HepG2 (cell line): ENCODE measurements around the gene IHH. TPM values are rescaled to one million over a fixed set of nuclear protein-coding genes. Genes with fewer than 3 reads are reported as not detected.

ENCODE experiments used
- ATAC-seq: fragments of 200-7000 bp; cut with Tn5 transposase; 3 replicates; pipeline ENCODE4 v1.9.1; 2020; ENCODE audit warnings: mild to moderate bottlenecking, moderate library complexity
- BruUV-seq: library from RNA; stranded (reverse); fragments of 400-500 nt; replicated peaks from 2 replicates; lab custom pipeline; 2021; lab: Mats Ljungman, UMichigan
- CTCF ChIA-PET: fragments of 300-600 bp; formaldehyde crosslinking; extraction: SDS; loops from one replicate; lab custom pipeline; 2021; ENCODE audit warnings: low total read pairs, inconsistent platforms, low intra/inter-chr PET ratio; lab: Yijun Ruan, JAX
- POLR2A ChIA-PET: fragments of 350-600 bp; sonication (Branson Sonifier 250); formaldehyde crosslinking; loops from one replicate; lab custom pipeline; 2020; ENCODE audit warnings: antibody characterized with exemption, inconsistent platforms; lab: Yijun Ruan, JAX
- DNase-seq: peaks from one replicate; pipeline ENCODE4 v3.0.0-alpha.2; 2015; ENCODE audit warnings: low spot score
- FAIRE-seq: peaks from 3 replicates; lab custom pipeline; 2011; peaks lifted over from hg19 to GRCh38; lab: Jason Lieb, UNC
- H2AFZ ChIP-seq: one replicate; pipeline ENCODE4 v1.6.1; 2011; ENCODE audit warnings: low read length, inconsistent platforms
- H3K27ac ChIP-seq: fragments of 300-600 bp; 3 replicates; pipeline ENCODE4 v1.8.0; 2011; ENCODE audit warnings: mixed run types, mild to moderate bottlenecking, mixed read lengths, low read length, inconsistent platforms; ENCODE audit not compliant: insufficient read depth; ENCODE audit errors: extremely low read length
- H3K27me3 ChIP-seq, 2 experiments: fragments of 200-600 bp in 1 of 2; 2 replicates in 1 of 2; 3 replicates in 1 of 2; pipeline versions ENCODE4 v1.6.0 to v1.8.0; 2011; ENCODE audit warnings: low read length in 2 of 2, mild to moderate bottlenecking in 2 of 2, moderate library complexity in 2 of 2, inconsistent platforms in 1 of 2; ENCODE audit not compliant: insufficient read depth in 2 of 2, control insufficient read depth in 1 of 2
- H3K36me3 ChIP-seq, 2 experiments: fragments of 200-600 bp in 1 of 2; replicated peaks in 1 of 2; 2 replicates in 1 of 2; 3 replicates in 1 of 2; pipeline versions ENCODE4 v1.5.1 to v1.8.0; 2011; ENCODE audit warnings: low read length in 2 of 2, inconsistent platforms in 1 of 2; ENCODE audit not compliant: insufficient read depth in 2 of 2, control insufficient read depth in 1 of 2
- H3K4me1 ChIP-seq: 2 replicates; pipeline ENCODE4 v1.5.1; 2012; ENCODE audit warnings: low read length, inconsistent platforms; ENCODE audit not compliant: insufficient read depth
- H3K4me2 ChIP-seq: 2 replicates; pipeline ENCODE4 v1.6.0; 2011; ENCODE audit warnings: low read depth, low read length, inconsistent platforms
- H3K4me3 ChIP-seq, 3 experiments: fragments of 200-600 bp in 1 of 3; sonication (generic), shearing (Covaris generic) in 1 of 3; replicated peaks in 1 of 3; 2 replicates each; pipeline ENCODE4 v1.5.1; 2011 to 2016; ENCODE audit warnings: low read length in 3 of 3, inconsistent platforms in 2 of 3, low read depth in 2 of 3, mild to moderate bottlenecking in 2 of 3, control low read depth in 1 of 3, mixed read lengths in 1 of 3; ENCODE audit not compliant: insufficient read depth in 1 of 3
- H3K79me2 ChIP-seq: one replicate; pipeline ENCODE4 v1.6.1; 2011; ENCODE audit warnings: low read length, inconsistent platforms; ENCODE audit not compliant: insufficient read depth
- H3K9ac ChIP-seq: 2 replicates; pipeline ENCODE4 v1.6.0; 2011; ENCODE audit warnings: mild to moderate bottlenecking, low read depth, low read length, inconsistent platforms; ENCODE audit not compliant: insufficient read depth
- H3K9me3 ChIP-seq: 2 replicates; pipeline ENCODE4 v1.5.1; 2012; ENCODE audit warnings: mild to moderate bottlenecking, low read length
- H4K20me1 ChIP-seq: 2 replicates; pipeline ENCODE4 v1.6.0; 2011; ENCODE audit warnings: inconsistent platforms, mild to moderate bottlenecking, low read length, moderate library complexity; ENCODE audit not compliant: insufficient read depth
- BHLHE40 ChIP-seq: IDR thresholded peaks from 2 replicates; pipeline ENCODE4 v1.6.1; 2011; ENCODE audit warnings: low read length, improper control_type of control experiment
- CEBPB ChIP-seq: IDR thresholded peaks from 2 replicates; pipeline ENCODE4 v1.6.1; 2011; ENCODE audit warnings: low read depth, low read length, improper control_type of control experiment, borderline replicate concordance
- GATAD2A ChIP-seq: IDR thresholded peaks from 2 replicates; pipeline ENCODE4 v1.6.1; 2016
- KDM2A ChIP-seq: sonication (generic); formaldehyde crosslinking; IDR thresholded peaks from 2 replicates; pipeline ENCODE4 v1.4.0; 2020; ENCODE audit warnings: low read depth, missing genetic modification reagents, borderline replicate concordance
- KLF6 ChIP-seq: IDR thresholded peaks from 2 replicates; pipeline ENCODE4 v1.8.0; 2016; ENCODE audit warnings: missing biosample characterization, missing genetic modification reagents
- SAP130 ChIP-seq: IDR thresholded peaks from 2 replicates; pipeline ENCODE4 v1.6.1; 2016; ENCODE audit warnings: low read depth
- ZBTB39 ChIP-seq: sonication (generic); formaldehyde crosslinking; IDR thresholded peaks from 2 replicates; pipeline ENCODE4 v1.5.0; 2020; ENCODE audit warnings: missing genetic modification reagents
- ZNF317 ChIP-seq: sonication (generic); formaldehyde crosslinking; IDR thresholded peaks from 2 replicates; pipeline ENCODE4 v1.5.0; 2020; ENCODE audit warnings: mild to moderate bottlenecking, missing genetic modification reagents
- ZNF878 ChIP-seq: sonication (generic); formaldehyde crosslinking; IDR thresholded peaks from 2 replicates; pipeline ENCODE4 v1.8.1; 2023; ENCODE audit warnings: mild to moderate bottlenecking, missing genetic modification reagents, moderate library complexity
- WGBS: methylation state at CpG from one replicate; pipeline ENCODE4 v1.1.6; 2017; ENCODE audit warnings: low lambda C conversion rate; 5-methylcytosine and 5-hydroxymethylcytosine counted together
- in situ Hi-C: cut with HindIII; loops from 2 replicates; pipeline ENCODE4 v1.10.0; 2017; ENCODE audit warnings: low pct_unique_long_range_greater_than_20kb; ENCODE audit not compliant: extremely low pct_ligation_motif_present
- intact Hi-C: fragments of 100-400 bp; cut with micrococcal nuclease; formaldehyde crosslinking; loops from one replicate; pipeline ENCODE4 v1.10.0; 2022; ENCODE audit not compliant: unreplicated experiment
- polyA plus RNA-seq, 8 experiments: library from polyadenylated mRNA; depleted of rRNA in 3 of 8; stranded (reverse) in 7 of 8; unstranded in 1 of 8; fragments of >200 nt; fragmentation: Illumina TruSeq in 4 of 8; extraction: Trizol in 4 of 8; gene quantifications; 2 replicates each; pipeline versions ENCODE4 v1.2.1 to v1.2.3, GENCODE V29; 2011 to 2016; ENCODE audit warnings: low read depth in 4 of 8, missing spikeins in 1 of 8, mixed read lengths in 1 of 8; ENCODE audit not compliant: insufficient read depth in 1 of 8
- total RNA-seq, 5 experiments: library from RNA; depleted of rRNA; stranded (reverse); fragments of >200 nt; fragmentation: Illumina TruSeq; extraction: Trizol; gene quantifications; 2 replicates each; pipeline ENCODE4 v1.2.3, GENCODE V29; 2016; ENCODE audit warnings: low read depth in 1 of 5
- TF ChIP-seq, protein P1 (sequence below): sonication (generic); formaldehyde crosslinking; IDR thresholded peaks from 2 replicates; pipeline ENCODE4 v1.5.1; 2020; ENCODE audit warnings: mild to moderate bottlenecking, missing genetic modification reagents, moderate library complexity
- TF ChIP-seq, protein P2 (sequence below): sonication (generic); formaldehyde crosslinking; IDR thresholded peaks from 2 replicates; pipeline ENCODE4 v1.8.1; 2023; ENCODE audit warnings: mild to moderate bottlenecking, moderate library complexity, missing genetic modification reagents
- TF ChIP-seq, protein P3 (sequence below): sonication (generic); formaldehyde crosslinking; IDR thresholded peaks from 2 replicates; pipeline ENCODE4 v1.4.0; 2020; ENCODE audit warnings: missing genetic modification reagents

The IHH gene
- total and polyA plus RNA-seq, 2 of the 13 experiments (the other 11 are each of a cell fraction or from before 2014, with no cell fraction given), result 0.42 TPM; not detected in 1

DNA sequence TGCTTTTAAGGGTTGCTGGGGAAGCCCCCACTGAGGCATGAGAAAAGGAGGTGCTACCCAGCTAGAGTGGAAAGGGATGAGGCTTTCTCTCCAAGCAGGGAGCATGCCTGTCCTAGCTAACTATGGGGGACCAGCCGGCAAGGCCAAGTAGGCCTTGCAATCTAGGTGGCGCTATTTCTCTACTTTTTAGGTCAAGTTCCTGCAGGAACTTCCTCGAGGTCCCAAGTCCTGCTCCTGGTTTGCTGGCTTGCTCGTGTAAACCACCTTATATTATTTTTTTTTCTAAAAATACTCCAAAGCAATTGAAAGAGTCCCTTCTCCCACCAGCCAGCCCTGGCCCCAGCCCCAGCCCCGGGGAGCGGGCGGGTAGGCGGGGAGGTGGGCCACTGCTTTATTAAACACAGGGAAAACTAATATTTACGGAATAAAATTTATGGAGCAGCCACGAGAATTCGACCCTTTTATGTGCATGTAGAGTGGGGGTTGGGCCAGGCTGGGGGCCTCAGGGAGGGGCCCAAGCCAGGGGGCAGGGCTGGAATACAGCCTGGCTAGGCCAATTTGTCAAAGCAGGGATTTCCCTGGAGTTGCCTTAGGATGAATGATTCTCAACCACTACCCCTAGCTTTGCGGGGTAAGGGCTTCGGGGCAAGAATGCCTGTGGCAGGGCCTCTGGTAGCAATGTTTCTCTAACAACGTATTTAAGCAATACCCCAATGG is 12.8 kb upstream of the IHH start:
- no TSS peak for BruUV-seq
- Histone ChIP-seq H3K9me3 (no peaks in the 10 kb centered on the region), H3K4me3 (no peak overlapping the region), H2AFZ (no peak overlapping the region), H3K9ac (no peak overlapping the region), H3K4me1 (peaks cover 53% of the 10 kb centered on the region), H4K20me1 (peaks cover 4% of the 10 kb centered on the region; the same call in 1 of the 2 replicates), H3K36me3 (peaks cover 15 to 23% of the 10 kb centered on the region in 2 experiments), H3K4me2 (no peak overlapping the region), H3K79me2 (no peaks in the 10 kb centered on the region), H3K27ac (no peak overlapping the region), H3K27me3 (no peaks in the 10 kb centered on the region)
- ATAC-seq (peak; percentile 66), FAIRE-seq (peak; percentile 90), DNase-seq (peak; percentile 80)
- CTCF ChIA-PET, result interaction anchor here (1.1 to 4.1 kb wide), 7 partner anchors 11 to 82 kb away, joined by 3 to 43 read pairs (median 12); no protein-coding TSS in a partner anchor
- WGBS, result 52% methylated on average over 14 of the region's 14 CpGs
- POLR2A ChIA-PET, result interaction anchor here (1.1 to 4.7 kb wide), 3 partner anchors 15 to 45 kb away, joined by 4 to 45 read pairs (median 5); no protein-coding TSS in a partner anchor
- in situ Hi-C loops (no loop called here), intact Hi-C loops (loop anchor here (1.0 kb wide), 2 partner anchors 31 to 46 kb away; no protein-coding TSS in a partner anchor)
- TF ChIP-seq ZNF878 (peak; percentile 65; the same call in 1 of the 2 replicates), BHLHE40 (peak; percentile 19; the same call in 1 of the 2 replicates), ZBTB39 (CRISPR knock-in tag) (no peak), ZNF317 (CRISPR knock-in tag) (0 out of 2 replicates have a peak, but pooled peaks have one; percentile 42), SAP130 (CRISPR knock-in tag) (no peak; the same call in 1 of the 2 replicates), CEBPB (no peak), KDM2A (CRISPR knock-in tag) (peak; percentile 51; the same call in 1 of the 2 replicates), GATAD2A (0 out of 2 replicates have a peak, but pooled peaks have one; percentile 15), KLF6 (CRISPR knock-in tag) (0 out of 2 replicates have a peak, but pooled peaks have one; percentile 17)
- TF ChIP-seq, protein P1, sequence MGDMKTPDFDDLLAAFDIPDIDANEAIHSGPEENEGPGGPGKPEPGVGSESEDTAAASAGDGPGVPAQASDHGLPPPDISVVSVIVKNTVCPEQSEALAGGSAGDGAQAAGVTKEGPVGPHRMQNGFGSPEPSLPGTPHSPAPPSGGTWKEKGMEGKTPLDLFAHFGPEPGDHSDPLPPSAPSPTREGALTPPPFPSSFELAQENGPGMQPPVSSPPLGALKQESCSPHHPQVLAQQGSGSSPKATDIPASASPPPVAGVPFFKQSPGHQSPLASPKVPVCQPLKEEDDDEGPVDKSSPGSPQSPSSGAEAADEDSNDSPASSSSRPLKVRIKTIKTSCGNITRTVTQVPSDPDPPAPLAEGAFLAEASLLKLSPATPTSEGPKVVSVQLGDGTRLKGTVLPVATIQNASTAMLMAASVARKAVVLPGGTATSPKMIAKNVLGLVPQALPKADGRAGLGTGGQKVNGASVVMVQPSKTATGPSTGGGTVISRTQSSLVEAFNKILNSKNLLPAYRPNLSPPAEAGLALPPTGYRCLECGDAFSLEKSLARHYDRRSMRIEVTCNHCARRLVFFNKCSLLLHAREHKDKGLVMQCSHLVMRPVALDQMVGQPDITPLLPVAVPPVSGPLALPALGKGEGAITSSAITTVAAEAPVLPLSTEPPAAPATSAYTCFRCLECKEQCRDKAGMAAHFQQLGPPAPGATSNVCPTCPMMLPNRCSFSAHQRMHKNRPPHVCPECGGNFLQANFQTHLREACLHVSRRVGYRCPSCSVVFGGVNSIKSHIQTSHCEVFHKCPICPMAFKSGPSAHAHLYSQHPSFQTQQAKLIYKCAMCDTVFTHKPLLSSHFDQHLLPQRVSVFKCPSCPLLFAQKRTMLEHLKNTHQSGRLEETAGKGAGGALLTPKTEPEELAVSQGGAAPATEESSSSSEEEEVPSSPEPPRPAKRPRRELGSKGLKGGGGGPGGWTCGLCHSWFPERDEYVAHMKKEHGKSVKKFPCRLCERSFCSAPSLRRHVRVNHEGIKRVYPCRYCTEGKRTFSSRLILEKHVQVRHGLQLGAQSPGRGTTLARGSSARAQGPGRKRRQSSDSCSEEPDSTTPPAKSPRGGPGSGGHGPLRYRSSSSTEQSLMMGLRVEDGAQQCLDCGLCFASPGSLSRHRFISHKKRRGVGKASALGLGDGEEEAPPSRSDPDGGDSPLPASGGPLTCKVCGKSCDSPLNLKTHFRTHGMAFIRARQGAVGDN (CRISPR knock-in tag), result peak; percentile 33; the same call in 1 of the 2 replicates
- TF ChIP-seq, protein P2, sequence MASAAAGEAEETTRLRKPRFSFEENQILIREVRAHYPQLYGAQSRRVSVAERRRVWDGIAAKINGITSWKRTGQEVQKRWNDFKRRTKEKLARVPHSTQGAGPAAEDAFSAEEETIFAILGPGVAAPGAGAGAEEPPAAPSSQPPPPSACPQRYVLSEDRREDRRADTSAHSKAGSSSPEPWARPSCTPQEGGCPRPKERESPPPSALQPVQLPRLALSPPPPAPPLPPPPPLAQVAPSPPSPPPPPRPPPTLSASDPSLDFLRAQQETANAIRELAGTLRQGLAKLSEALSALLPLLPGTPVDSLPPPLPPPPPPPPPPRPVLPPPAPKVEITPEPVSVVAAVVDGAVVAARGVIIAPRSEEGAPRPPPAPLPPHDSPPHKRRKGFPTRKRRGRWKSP (CRISPR knock-in tag), result 0 out of 2 replicates have a peak, but pooled peaks have one; percentile 22
- TF ChIP-seq, protein P3, sequence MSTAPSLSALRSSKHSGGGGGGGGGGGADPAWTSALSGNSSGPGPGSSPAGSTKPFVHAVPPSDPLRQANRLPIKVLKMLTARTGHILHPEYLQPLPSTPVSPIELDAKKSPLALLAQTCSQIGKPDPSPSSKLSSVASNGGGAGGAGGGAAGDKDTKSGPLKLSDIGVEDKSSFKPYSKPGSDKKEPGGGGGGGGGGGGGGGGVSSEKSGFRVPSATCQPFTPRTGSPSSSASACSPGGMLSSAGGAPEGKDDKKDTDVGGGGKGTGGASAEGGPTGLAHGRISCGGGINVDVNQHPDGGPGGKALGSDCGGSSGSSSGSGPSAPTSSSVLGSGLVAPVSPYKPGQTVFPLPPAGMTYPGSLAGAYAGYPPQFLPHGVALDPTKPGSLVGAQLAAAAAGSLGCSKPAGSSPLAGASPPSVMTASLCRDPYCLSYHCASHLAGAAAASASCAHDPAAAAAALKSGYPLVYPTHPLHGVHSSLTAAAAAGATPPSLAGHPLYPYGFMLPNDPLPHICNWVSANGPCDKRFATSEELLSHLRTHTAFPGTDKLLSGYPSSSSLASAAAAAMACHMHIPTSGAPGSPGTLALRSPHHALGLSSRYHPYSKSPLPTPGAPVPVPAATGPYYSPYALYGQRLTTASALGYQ, result peak; percentile 48; the same call in 1 of the 2 replicates
